Cortex of kidney (tissue), 1 donor: Measurements from ENCODE around the gene SZT2.

Experiments
- DNase-seq: peaks from one replicate; lab custom pipeline; 2025; lab: John Stamatoyannopoulos, UW

Gene SZT2

DNA sequence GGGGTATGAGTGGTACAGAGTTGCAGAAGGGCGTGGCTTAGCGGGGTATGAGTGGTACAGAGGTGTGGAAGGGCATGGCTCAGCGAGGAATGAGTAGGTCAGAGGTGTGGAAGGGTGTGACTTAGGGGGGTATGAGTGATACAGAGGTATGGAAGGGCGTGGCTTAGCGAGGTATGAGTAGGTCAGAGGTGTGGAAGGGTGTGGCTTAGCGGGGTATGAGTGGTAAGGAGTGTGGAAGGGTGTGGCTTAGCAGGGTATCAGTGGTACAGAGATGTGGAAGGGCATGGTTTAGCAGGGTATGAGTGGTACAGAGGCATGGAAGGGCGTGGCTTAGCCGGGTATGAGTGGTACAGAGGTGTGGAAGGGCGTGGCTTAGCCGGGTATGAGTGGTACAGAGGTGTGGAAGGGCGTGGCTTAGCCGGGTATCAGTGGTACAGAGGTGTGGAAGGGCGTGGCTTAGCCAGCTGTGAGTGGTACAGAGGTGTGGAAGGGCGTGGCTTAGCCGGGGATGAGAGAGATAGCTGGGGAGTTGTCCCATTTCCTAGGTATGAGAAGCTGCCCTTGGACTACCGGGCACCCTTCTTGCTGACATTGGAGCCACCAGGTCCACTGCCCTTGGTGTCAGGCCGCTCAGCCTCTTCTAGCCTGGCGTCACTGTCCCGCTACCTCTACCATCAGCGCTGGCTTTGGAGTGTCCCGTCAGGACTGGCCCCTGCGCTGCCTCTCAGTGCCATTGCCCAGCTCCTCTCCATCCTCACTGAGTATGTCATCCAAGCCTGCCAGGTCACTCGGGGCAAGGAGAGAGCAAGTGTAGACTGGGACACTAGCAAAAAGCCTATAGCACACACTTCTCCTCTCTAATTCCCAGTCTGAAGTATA is 34.2 kb downstream of the SZT2 start:
- DNase-seq: no peak

- no peak for DNase-seq
Measured at GRCh38 chr1:43425045-43425444, 35.3 kb downstream of the SZT2 start.

GRCh38 chr1:43426221-43426620 is 36.5 kb downstream of the SZT2 start:
- no peak for DNase-seq

DNA sequence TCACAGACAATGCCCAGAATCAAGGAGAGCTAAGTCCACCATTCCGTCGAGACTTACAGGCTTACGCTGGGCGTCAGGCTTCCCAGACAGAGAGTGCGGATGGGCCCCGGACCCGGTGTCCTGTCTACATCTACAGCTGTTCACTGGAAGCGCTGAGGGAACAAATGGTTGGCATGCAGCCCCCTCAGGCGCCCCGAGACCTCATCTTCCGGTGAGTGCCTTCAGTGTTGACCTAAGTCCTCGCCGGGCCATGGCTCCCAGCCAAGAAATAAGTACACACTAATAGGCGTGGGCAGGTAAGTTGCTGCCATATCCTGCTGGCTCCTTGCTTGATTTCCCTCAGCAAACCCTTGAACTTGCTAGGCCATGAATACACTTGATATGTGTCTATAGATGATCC is 37.8 kb downstream of the SZT2 start:
- no peak for DNase-seq

- no peak for DNase-seq
Measured at GRCh38 chr1:43427941-43428340, 38.2 kb downstream of the SZT2 start.

DNA sequence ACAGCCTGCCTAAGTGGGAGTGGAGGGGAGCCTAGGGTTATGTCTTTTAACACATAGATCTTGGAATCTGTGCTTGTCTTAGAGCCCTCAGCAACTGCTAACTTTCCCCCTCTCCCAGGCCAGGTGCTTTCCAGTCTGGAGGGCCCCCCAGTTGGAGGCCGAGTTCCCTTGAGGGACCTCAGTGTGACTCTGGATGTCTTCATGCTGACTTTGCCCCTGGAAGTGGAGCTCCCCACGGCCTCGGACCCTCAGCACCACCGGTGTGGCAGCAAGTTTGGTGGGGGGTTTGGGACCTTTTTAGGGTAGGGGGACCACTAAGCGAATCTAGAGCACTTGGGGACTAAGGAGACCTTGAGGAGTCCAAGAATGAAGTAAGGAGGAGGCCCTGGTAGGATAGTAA is 41.1 kb downstream of the SZT2 start:
- no peak for DNase-seq

DNA sequence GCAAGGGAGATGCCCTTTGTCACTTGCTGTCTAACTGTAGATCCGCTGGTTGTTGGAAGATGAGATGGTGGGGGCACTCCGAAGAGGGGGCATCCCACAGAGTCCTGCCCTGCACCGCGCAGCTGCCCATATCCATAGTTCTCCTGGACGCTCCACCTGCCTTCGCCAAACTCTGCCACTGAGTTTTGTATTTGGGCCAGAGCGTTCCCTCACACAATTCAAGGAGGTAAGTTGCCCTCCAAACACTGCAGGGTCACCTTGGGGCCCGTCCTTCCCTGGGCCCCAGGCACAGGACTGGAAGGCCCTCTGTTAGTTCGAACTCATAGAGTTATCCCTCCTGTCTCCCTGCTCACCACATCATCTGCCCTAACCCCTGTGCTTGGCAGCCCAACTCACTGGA is 42.0 kb downstream of the SZT2 start:
- DNase-seq: no peak

DNA sequence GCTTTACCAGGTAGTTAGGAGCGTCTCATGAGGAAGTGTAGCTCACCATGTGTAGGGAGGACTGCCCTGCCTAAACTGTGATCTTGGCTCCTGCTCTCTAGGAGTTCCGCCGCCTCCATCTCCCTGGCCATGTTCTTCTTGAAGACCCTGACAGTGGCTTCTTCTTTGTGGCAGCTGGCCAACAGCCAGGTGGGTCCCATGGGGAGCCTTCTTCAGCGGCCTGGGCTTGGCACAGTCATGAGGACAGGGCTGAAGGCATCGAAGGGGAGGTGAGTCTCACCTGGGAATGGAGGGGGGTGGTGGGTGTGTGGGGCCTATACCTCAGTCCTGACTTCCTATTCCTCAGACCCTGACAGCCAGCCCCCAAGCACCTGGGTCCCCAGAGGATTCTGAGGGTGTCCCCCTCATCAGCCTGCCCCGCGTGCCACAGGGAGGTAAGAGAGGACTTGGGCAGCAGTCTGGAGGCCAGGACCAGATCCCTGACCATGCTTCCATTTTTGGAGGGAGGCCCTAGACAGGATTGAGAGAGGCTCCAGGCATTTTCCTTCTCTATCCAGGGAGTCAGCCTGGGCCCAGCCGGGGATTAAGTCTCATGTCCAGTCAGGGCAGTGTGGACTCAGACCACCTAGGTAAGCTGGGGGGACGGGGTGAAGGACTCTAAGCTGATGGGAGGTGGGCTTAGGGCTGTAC is 42.6 kb downstream of the SZT2 start:
- DNase-seq: no peak

- no peak for DNase-seq
Measured at GRCh38 chr1:43432907-43433306, 43.2 kb downstream of the SZT2 start.

GRCh38 chr1:43434256-43434655 is 44.6 kb downstream of the SZT2 start:
- no peak for DNase-seq

DNA sequence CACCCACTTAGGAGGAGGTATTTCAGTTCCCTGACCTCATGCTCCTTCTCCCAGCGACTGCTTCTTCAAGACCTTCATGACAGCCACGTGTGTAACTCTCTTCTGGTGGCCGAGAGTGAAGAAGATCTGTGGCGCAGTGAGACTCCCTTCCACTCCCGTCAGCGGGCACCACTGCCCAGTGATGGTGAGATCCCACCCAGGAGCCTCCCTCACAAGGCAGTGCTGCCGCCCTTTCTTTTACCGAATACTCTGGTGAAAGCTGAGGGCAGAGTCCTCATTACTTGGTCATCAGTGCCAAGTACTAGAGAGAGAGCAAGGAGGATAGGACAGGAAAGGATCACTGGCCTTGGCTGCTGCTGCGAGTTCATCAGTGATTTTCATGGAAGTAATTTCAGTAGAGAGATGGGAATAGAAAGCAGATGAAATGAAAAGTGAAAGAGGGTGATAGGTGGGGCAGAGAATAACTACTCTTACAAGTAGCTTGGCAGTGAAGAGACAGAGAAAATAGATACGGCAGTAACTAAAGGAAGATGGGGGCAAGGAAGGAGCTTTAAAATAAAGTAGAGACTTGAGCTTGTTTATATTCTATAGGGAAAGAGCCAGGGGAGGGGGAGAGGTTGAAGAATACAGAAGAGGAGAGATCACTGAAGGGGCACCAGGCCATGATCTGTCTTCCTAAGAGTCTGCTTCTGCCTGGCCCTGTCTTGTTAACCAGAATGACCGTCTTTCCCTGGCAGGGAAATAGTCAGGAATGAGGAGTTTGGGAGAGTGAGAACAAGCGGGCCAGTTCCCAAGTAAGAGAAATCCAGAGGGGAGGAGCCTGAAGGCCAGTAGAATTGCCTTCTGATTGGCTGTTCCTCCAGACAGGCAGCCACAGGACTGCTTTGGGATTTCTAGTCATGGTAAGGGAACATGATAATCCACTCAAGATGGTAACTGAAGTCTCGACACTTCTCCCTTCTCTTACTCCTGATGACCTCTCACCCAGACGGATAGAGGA is 45.7 kb downstream of the SZT2 start:
- DNase-seq: no peak

DNA sequence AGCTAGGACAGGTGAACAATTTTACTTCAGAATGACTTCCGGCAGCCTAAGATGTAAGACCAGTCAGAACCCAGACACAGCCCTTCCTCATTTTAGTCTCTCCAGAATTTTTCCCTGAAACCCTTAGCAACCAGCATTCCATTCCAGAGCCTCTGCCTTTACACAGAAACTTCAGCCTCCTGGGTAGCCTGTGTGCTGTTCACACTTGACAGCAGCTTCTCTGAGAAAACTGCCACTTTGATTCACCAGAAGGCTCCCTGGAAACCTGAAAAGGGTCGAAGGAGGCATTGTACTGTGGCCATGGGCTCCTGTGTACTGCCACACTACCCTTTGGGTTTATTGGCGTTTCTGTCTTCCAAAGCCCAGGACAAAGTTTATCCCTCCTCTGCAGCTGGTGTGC is 46.7 kb downstream of the SZT2 start:
- no peak for DNase-seq

DNA sequence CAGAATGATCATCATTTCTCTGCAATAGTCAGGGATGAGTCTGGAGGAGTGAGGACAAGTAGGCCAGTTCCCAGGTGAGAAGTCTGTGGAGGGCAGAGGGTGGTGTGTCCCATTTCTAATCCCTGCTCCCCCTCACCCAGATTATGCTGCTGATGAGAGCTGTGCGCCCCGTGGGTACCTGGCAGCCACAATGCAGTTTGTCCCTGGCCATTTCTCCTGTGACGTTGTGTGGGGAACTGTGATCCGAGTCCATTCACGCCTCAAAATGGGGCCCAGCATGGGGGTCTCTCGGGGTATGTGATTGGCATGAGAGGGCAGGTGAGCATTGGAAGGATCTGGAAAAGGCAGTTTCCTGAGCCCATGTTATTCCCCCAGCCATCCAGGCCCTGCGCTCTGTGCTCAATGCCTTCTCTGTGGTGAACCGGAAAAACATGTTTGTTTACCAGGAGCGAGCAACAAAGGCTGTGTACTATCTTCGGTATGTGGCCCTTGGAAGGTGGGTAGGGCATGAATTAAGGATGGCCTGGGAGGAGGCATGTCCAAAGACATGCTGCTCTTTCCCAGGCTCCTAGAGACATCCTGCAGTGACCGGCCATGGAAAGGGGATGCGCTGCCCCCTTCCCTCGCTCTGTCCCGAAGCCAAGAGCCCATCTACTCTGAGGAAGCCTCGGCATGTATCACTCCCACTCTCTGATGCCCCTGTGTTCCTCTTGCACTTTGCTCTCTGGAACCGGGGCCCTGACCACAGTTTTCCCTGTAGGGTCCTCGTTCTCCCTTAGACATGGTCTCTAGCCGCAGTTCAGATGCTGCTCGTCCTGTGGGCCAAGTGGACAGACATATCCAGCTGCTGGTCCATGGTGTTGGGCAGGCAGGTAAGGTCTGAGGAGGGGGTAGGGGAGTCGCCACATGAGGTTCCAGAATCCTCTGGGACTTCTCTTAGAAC is 47.6 kb downstream of the SZT2 start:
- DNase-seq: no peak

DNA sequence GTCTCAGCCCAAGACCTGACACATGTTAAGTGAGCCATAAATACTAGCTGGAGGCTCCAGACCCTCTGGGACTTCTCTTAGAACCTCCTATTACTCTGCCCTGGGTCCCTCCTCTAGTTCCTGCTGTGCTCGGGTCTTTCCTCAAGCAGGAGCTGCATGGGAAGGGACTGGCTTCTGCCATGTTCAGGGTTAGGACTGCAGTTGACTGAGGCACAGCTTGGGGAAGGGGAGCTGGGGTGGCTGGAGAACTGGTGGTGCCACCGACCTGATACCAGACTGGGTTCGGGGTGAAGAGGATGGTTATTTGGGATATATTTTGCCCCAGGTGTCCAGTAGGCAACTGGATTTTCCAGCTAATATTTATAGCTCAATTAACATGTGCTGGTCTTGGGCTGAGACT is 48.3 kb downstream of the SZT2 start:
- no peak for DNase-seq

DNA sequence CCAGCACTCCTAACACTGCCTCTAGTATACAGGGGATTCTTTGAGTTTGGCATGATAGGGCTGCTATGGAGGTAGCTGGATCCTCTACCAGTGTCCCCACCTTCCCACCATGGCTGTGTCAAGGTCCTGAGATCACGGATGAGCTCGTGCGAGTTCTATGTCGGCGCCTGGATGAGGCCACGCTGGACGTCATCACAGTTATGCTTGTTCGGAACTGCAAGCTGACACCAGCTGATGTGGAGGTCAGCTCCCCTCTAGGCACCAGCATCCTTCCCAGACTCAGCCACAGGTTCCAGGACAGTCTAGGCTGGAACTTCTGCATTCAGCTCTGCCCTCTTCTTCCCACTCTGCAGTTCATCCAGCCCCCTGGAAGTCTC is 48.9 kb downstream of the SZT2 start:
- no peak for DNase-seq

DNA sequence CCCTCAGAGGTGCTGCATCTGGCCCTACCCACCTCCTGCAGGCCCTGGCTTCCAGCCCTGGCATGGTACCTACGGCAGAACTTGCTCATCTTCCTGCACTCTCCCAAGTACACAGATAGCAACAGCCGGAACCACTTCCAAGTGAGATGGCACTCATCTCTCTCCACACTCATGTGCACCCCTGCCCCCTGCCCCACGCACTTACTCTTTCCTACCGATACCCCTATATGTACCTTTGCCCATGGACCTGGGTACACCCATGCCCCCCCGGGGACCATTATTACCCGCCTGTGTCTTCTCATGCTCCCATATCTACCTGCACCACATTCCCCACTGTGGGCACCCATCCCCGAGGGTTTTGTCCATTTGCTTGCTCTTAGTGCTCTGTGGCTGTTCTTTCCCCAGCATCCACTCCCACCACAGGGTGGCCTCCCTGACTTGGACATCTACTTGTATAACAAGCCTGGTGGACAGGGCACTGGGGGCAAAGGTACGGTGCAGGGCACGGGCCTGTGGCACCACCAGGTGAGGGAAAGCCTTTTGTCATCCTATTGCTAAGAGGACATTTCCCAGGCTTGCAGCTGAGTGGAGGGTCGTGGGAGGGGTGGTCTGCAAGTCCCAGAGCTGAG is 49.4 kb downstream of the SZT2 start:
- no peak for DNase-seq

GRCh38 chr1:43439781-43440180 is 50.1 kb downstream of the SZT2 start:
- DNase-seq: no peak

GRCh38 chr1:43440358-43440757 is 50.7 kb downstream of the SZT2 start:
- no peak for DNase-seq

GRCh38 chr1:43441166-43441893 is 51.6 kb downstream of the SZT2 start:
- no peak for DNase-seq
